ENCODE data around the gene SMG7.

- TF ChIP-seq CTCF (IDR thresholded peaks at IDR 0.05; ENCODE audit: low read length) = no peak
- TF ChIP-seq EZH2 (IDR thresholded peaks at IDR 0.05; ENCODE audit: borderline replicate concordance, low read length) = no peak
Observed at GRCh38 chr1:183600136-183600535, 127.8 kb downstream of the SMG7 start.
